ENCODE results near the gene HVCN1. TPM values are rescaled to one million over a fixed set of nuclear protein-coding genes. Genes with fewer than 3 reads are reported as not detected.

Gene HVCN1
- total and polyA plus RNA-seq, 10 donors, result 46.9 to 114 (median 69.0) TPM

GRCh38 chr12:110698171-110698902, 9.4 kb upstream of the HVCN1 start:
- intact Hi-C loops (cut with DNase I; ENCODE audit: low total_unique reads), result loop anchor here (10.0 kb wide), 1 partner anchor 84 kb away; the partner anchor contains the start of gene TCTN1
- H3K4me1 ChIP-seq, result peaks cover 20 to 63% (median 35%) of the 10 kb centered on the region in 6 donors
- H3K36me3 ChIP-seq, result no peaks in the 10 kb centered on the region
- H3K4me3 ChIP-seq, result peak overlapping the region in 5 of 8 donors; percentile 4 to 52 (median 18)
- TF ChIP-seq POLR2AphosphoS5 (IDR thresholded peaks at IDR 0.05), result peak; percentile 54 to 64 (median 61)
- TF ChIP-seq POLR2A (IDR thresholded peaks at IDR 0.05), result no peak
- peak; percentile 73 to 91 (median 84) for TF ChIP-seq CTCF (IDR thresholded peaks at IDR 0.05 in 8 of 11, conservative IDR thresholded peaks at IDR 0.05 in 3 of 11)
- no peaks in the 10 kb centered on the region for H3K27me3 ChIP-seq (replicated peaks in 1 of 7)
- peak; percentile 92 for DNase-seq
- peak overlapping the region in 7 of 8 donors; percentile 11 to 78 (median 47) for H3K27ac ChIP-seq
- 29 to 38% (median 31%) methylated on average over 18 to 20 of the region's 20 CpGs for WGBS, 5 donors
- H3K9me3 ChIP-seq, result no peaks in the 10 kb centered on the region

DNA sequence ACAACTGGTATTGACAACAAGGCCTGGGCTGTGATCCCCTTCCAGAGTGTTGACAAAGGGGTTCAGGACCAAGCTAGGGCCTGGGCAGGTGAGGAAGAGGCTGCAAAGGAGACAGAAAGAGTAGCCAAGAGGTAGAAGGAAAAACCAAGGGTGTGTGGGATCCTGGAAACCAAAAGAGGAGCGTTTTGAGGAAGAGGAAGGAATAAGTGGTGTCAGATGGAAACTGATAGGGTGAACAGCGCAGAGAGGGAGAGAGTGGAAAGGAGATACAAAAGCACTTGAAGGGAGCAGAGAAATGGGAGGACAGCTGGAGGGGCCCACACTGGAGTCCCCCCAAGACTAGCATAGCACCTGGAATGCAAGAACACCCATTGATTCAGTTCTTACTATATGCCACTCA, 8.3 kb upstream of the HVCN1 start:
- Histone ChIP-seq H3K36me3 (no peaks in the 10 kb centered on the region), H3K27me3 (replicated peaks in 1 of 7) (no peaks in the 10 kb centered on the region), H3K9me3 (no peaks in the 10 kb centered on the region), H3K27ac (peak overlapping the region in 2 of 8 donors; percentile 5 to 78), H3K4me1 (peaks cover 20 to 74% (median 40%) of the 10 kb centered on the region in 6 donors), H3K4me3 (no peak overlapping the region)
- no peak for TF ChIP-seq POLR2AphosphoS5 (IDR thresholded peaks at IDR 0.05)
- TF ChIP-seq CTCF (IDR thresholded peaks at IDR 0.05 in 8 of 11, conservative IDR thresholded peaks at IDR 0.05 in 3 of 11), result no peak
- no peak for TF ChIP-seq POLR2A (IDR thresholded peaks at IDR 0.05)
- 51 to 66% (median 59%) methylated on average over 2 of the region's 2 CpGs for WGBS, 5 donors
- intact Hi-C loops (cut with DNase I; ENCODE audit: low total_unique reads), result loop anchor here (10.0 kb wide), 1 partner anchor 82 kb away; the partner anchor contains the start of gene TCTN1
- DNase-seq, result no peak

GRCh38 chr12:110696283-110696682, 7.4 kb upstream of the HVCN1 start:
- Histone ChIP-seq H3K36me3 (no peaks in the 10 kb centered on the region), H3K27ac (no peak overlapping the region), H3K4me1 (peaks cover 20 to 83% (median 45%) of the 10 kb centered on the region in 6 donors), H3K4me3 (no peak overlapping the region), H3K9me3 (no peaks in the 10 kb centered on the region), H3K27me3 (replicated peaks in 1 of 7) (no peaks in the 10 kb centered on the region)
- DNase-seq, result no peak
- intact Hi-C loops (cut with DNase I; ENCODE audit: low total_unique reads), result loop anchor here (10.0 kb wide), 1 partner anchor 81 kb away; the partner anchor contains the start of gene TCTN1
- TF ChIP-seq CTCF (IDR thresholded peaks at IDR 0.05 in 8 of 11, conservative IDR thresholded peaks at IDR 0.05 in 3 of 11), result no peak
- TF ChIP-seq POLR2A (IDR thresholded peaks at IDR 0.05), result no peak
- WGBS, 5 donors, result 78 to 93% (median 89%) methylated on average over 3 of the region's 3 CpGs

DNA sequence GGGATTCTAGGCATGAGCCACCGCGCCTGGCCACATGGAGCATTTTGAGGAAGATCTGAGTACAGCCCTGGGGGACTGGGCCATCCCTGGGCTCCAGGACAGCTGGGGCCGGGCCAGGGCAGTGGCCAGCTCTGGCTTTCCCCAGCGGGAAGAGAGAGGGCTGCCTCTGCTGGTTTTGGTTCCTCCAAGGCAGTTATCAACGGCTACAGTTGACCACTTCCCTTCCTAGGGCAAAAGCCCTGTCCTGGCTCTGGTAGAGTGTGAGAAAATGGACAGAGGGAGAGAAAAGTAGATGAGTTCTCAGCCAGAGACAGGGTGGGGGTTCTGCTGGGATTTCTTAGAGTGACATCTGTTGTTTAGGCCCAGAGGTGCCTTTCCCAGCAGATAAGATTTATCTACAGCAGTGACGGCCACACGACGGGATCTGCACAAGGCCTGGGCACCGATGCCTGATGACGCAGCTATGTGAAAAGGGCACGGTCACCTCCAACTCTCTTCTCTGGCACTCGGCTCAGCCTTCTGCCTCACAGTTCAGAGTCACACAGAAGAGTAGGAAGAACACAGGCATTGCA, 5.5 kb upstream of the HVCN1 start:
- peak; percentile 83 for DNase-seq
- peak overlapping the region; percentile 14 to 86 (median 68) for H3K27ac ChIP-seq
- WGBS, 5 donors, result 53 to 74% (median 70%) methylated on average over 9 to 12 of the region's 12 CpGs

More for the DNA sequence above, 5.5 kb upstream of the HVCN1 start:
- no peaks in the 10 kb centered on the region for H3K36me3 ChIP-seq
- TF ChIP-seq POLR2AphosphoS5 (IDR thresholded peaks at IDR 0.05) (peak in 2 of 3 donors; percentile 29 to 45), POLR2A (IDR thresholded peaks at IDR 0.05) (no peak), CTCF (IDR thresholded peaks at IDR 0.05 in 8 of 11, conservative IDR thresholded peaks at IDR 0.05 in 3 of 11) (no peak)
- peaks cover 27 to 99% (median 63%) of the 10 kb centered on the region in 6 donors for H3K4me1 ChIP-seq
- intact Hi-C loops (cut with DNase I; ENCODE audit: low total_unique reads), result loop anchor here (10.0 kb wide), 1 partner anchor 80 kb away; the partner anchor contains the start of gene TCTN1
- H3K4me3 ChIP-seq, result peak overlapping the region in 1 of 8 donors; percentile 27
- H3K27me3 ChIP-seq (replicated peaks in 1 of 7), result no peaks in the 10 kb centered on the region
- H3K9me3 ChIP-seq, result no peaks in the 10 kb centered on the region
